Activated CD8-positive, alpha-beta T cell treated with anti-CD3 and anti-CD28 coated beads for 36 hours (primary cell): ENCODE results near the gene FAM13A. TPM values are rescaled to one million over a fixed set of nuclear protein-coding genes. Genes with fewer than 3 reads are reported as not detected.

Source experiments
- ATAC-seq: fragments of 200-7000 bp; cut with Tn5 transposase; one replicate; pipeline ENCODE4 v1.10.0; 2021; ENCODE audit warnings: mild to moderate bottlenecking, moderate library complexity
- CTCF ChIA-PET: fragments of 350-600 bp; sonication (Branson Sonifier 250); formaldehyde crosslinking; loops from one replicate; lab custom pipeline; 2021; ENCODE audit warnings: antibody characterized with exemption; lab: Charles Lee
- POLR2A ChIA-PET: fragments of 350-600 bp; sonication (Branson Sonifier 250); formaldehyde crosslinking; loops from one replicate; lab custom pipeline; 2021; ENCODE audit warnings: antibody characterized with exemption; lab: Charles Lee
- DNase-seq: peaks from one replicate; pipeline ENCODE4 v3.0.0-alpha.2; 2020
- H3K27ac Mint-ChIP-seq: one replicate; pipeline ENCODE4 v1.8.0; 2021; ENCODE audit warnings: mild to moderate bottlenecking, mixed read lengths
- H3K27me3 Mint-ChIP-seq: one replicate; pipeline ENCODE4 v1.8.0; 2021; ENCODE audit warnings: mixed read lengths
- H3K36me3 Mint-ChIP-seq: one replicate; pipeline ENCODE4 v1.8.0; 2021; ENCODE audit warnings: low read depth, mixed read lengths
- H3K4me1 Mint-ChIP-seq: one replicate; pipeline ENCODE4 v1.8.0; 2021; ENCODE audit warnings: low read depth, mixed read lengths
- H3K4me3 Mint-ChIP-seq: one replicate; pipeline ENCODE4 v1.8.0; 2021; ENCODE audit warnings: mild to moderate bottlenecking, moderate library complexity, mixed read lengths
- H3K9me3 Mint-ChIP-seq: one replicate; pipeline ENCODE4 v1.8.0; 2021; ENCODE audit warnings: mixed read lengths
- intact Hi-C: fragments of 100-400 bp; cut with micrococcal nuclease; formaldehyde crosslinking; loops from one replicate; pipeline ENCODE4 v1.10.0; 2022
- total RNA-seq, 2 experiments: library from RNA; stranded (reverse); gene quantifications; one replicate each; pipeline ENCODE4 v1.2.3, GENCODE V29; 2021
- TF ChIP-seq, protein P1 (sequence below): fragments of 200-600 bp; IDR thresholded peaks from one replicate; pipeline ENCODE4 v1.8.0; 2022; ENCODE audit warnings: antibody characterized with exemption, mild to moderate bottlenecking

FAM13A gene
- total RNA-seq, 2 experiments from 2014 or later, result 4.5 to 6.0 TPM

DNA sequence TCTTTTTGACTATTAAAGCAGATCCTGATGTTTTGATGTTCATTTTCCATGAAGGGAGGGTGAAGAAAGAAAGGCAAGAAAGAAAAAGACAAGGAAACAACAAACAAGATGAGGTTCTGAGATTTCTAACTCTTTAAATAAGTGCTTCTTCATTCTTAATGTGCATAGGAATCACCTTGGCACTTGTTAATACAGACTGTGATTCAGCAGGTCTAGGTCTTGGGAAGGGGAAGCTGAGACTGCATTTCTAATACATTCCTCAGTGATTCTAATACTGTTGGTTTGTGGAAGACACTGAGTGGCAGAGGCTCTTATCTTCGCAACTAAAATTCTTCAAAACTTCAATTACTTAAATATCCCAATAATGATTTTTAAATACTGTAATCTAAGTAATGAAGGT lies 264.2 kb downstream of the FAM13A start:
- DNase-seq (no peak), ATAC-seq (no peak)
- TF ChIP-seq, protein P1, sequence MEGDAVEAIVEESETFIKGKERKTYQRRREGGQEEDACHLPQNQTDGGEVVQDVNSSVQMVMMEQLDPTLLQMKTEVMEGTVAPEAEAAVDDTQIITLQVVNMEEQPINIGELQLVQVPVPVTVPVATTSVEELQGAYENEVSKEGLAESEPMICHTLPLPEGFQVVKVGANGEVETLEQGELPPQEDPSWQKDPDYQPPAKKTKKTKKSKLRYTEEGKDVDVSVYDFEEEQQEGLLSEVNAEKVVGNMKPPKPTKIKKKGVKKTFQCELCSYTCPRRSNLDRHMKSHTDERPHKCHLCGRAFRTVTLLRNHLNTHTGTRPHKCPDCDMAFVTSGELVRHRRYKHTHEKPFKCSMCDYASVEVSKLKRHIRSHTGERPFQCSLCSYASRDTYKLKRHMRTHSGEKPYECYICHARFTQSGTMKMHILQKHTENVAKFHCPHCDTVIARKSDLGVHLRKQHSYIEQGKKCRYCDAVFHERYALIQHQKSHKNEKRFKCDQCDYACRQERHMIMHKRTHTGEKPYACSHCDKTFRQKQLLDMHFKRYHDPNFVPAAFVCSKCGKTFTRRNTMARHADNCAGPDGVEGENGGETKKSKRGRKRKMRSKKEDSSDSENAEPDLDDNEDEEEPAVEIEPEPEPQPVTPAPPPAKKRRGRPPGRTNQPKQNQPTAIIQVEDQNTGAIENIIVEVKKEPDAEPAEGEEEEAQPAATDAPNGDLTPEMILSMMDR, result no peak
- Mint-ChIP-seq H3K9me3 (no peaks in the 10 kb centered on the region), H3K4me1 (peaks cover 16% of the 10 kb centered on the region), H3K27ac (no peak overlapping the region), H3K4me3 (no peak overlapping the region), H3K27me3 (no peaks in the 10 kb centered on the region), H3K36me3 (peaks cover 1% of the 10 kb centered on the region)
- POLR2A ChIA-PET, result no interaction called here
- intact Hi-C loops, result loop anchor here (10.0 kb wide), 1 partner anchor 268 kb away; the partner anchor contains the start of gene PYURF
- CTCF ChIA-PET, result interaction anchor here (1.3 to 1.4 kb wide), 2 partner anchors 20 to 253 kb away, joined by 3 to 4 read pairs; no protein-coding TSS in a partner anchor

DNA sequence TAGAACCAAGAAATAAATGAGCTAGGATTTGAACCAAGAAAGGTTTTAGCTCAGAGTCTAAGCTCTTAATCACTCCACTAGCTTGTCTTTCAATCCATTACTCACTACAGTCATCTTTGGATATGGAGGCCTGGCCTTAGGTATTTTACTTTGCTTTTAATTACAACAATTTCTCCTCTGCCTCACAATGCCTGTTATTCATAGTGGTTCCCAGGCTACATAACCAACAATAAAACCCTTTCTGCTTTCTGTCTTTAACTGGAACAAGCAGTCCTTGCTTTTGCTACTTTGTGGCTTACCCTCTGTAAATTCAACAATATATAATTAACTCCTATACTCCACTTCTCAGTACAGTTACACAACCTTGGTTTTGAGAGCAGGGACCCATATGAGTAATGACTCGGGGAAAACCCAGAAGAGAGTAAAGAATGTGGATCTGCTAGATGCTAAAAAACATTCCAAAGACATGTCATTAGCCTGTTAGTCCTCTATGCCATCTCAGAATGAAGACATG lies 264.7 kb downstream of the FAM13A start:
- DNase-seq (no peak), ATAC-seq (peak; percentile 85)
- no peak overlapping the region for H3K27ac Mint-ChIP-seq
- ChIA-PET CTCF (interaction anchor here (0.7 to 2.1 kb wide), 4 partner anchors 68 to 265 kb away, joined by 3 to 15 read pairs (median 3); no protein-coding TSS in a partner anchor), POLR2A (no interaction called here)
- intact Hi-C loops, result loop anchor here (10.0 kb wide), 1 partner anchor 268 kb away; the partner anchor contains the start of gene PYURF
- H3K36me3 Mint-ChIP-seq, result no peaks in the 10 kb centered on the region
- TF ChIP-seq, protein P1, result no peak
- no peaks in the 10 kb centered on the region for H3K27me3 Mint-ChIP-seq
- H3K4me3 Mint-ChIP-seq, result no peak overlapping the region
- H3K9me3 Mint-ChIP-seq, result no peaks in the 10 kb centered on the region
- peaks cover 16% of the 10 kb centered on the region for H3K4me1 Mint-ChIP-seq

GRCh38 chr4:88791274-88791673 lies 265.7 kb downstream of the FAM13A start:
- TF ChIP-seq, protein P1, result peak; percentile 24
- Mint-ChIP-seq H3K27ac (no peak overlapping the region), H3K9me3 (no peaks in the 10 kb centered on the region), H3K36me3 (no peaks in the 10 kb centered on the region), H3K4me1 (peaks cover 16% of the 10 kb centered on the region), H3K4me3 (no peak overlapping the region), H3K27me3 (no peaks in the 10 kb centered on the region)
- CTCF ChIA-PET, result interaction anchor here (0.8 to 2.1 kb wide), 6 partner anchors 40 to 264 kb away, joined by 3 to 15 read pairs (median 3); no protein-coding TSS in a partner anchor
- DNase-seq (no peak), ATAC-seq (no peak)
- POLR2A ChIA-PET, result interaction anchor here (1.2 kb wide), 1 partner anchor 255 kb away, joined by 4 read pairs; no protein-coding TSS in a partner anchor
- intact Hi-C loops, result loop anchor here (10.0 kb wide), 1 partner anchor 266 kb away; the partner anchor contains the start of gene PYURF

- ATAC-seq (no peak), DNase-seq (no peak)
- POLR2A ChIA-PET, result interaction anchor here (0.7 kb wide), 1 partner anchor 281 kb away, joined by 3 read pairs; no protein-coding TSS in a partner anchor
- Mint-ChIP-seq H3K9me3 (no peaks in the 10 kb centered on the region), H3K36me3 (no peaks in the 10 kb centered on the region), H3K27me3 (no peaks in the 10 kb centered on the region), H3K4me1 (peaks cover 16% of the 10 kb centered on the region), H3K27ac (no peak overlapping the region), H3K4me3 (no peak overlapping the region)
- TF ChIP-seq, protein P1, result no peak
- CTCF ChIA-PET, result interaction anchor here (1.7 kb wide), 1 partner anchor 249 kb away, joined by 6 read pairs; no protein-coding TSS in a partner anchor
- intact Hi-C loops, result no loop called here
These were observed 268.1 kb downstream of the FAM13A start for GRCh38 chr4:88788895-88789294.

GRCh38 chr4:88788424-88788823 lies 268.6 kb downstream of the FAM13A start:
- H3K4me3 Mint-ChIP-seq, result no peak overlapping the region
- no peaks in the 10 kb centered on the region for H3K9me3 Mint-ChIP-seq
- ATAC-seq (no peak), DNase-seq (no peak)
- no peaks in the 10 kb centered on the region for H3K36me3 Mint-ChIP-seq
- CTCF ChIA-PET, result interaction anchor here (1.7 kb wide), 1 partner anchor 249 kb away, joined by 6 read pairs; no protein-coding TSS in a partner anchor
- H3K27me3 Mint-ChIP-seq, result no peaks in the 10 kb centered on the region
- TF ChIP-seq, protein P1, result no peak
- POLR2A ChIA-PET, result interaction anchor here (0.7 kb wide), 1 partner anchor 282 kb away, joined by 3 read pairs; no protein-coding TSS in a partner anchor
- H3K27ac Mint-ChIP-seq, result no peak overlapping the region
- intact Hi-C loops, result no loop called here
- peaks cover 14% of the 10 kb centered on the region for H3K4me1 Mint-ChIP-seq
